SK-N-DZ (cell line): ENCODE measurements around the gene FIBP.

Experiments
- DNase-seq: peaks from one replicate; pipeline ENCODE4 v3.0.0-alpha.2; 2015; ENCODE audit warnings: low spot score

The FIBP gene

DNA sequence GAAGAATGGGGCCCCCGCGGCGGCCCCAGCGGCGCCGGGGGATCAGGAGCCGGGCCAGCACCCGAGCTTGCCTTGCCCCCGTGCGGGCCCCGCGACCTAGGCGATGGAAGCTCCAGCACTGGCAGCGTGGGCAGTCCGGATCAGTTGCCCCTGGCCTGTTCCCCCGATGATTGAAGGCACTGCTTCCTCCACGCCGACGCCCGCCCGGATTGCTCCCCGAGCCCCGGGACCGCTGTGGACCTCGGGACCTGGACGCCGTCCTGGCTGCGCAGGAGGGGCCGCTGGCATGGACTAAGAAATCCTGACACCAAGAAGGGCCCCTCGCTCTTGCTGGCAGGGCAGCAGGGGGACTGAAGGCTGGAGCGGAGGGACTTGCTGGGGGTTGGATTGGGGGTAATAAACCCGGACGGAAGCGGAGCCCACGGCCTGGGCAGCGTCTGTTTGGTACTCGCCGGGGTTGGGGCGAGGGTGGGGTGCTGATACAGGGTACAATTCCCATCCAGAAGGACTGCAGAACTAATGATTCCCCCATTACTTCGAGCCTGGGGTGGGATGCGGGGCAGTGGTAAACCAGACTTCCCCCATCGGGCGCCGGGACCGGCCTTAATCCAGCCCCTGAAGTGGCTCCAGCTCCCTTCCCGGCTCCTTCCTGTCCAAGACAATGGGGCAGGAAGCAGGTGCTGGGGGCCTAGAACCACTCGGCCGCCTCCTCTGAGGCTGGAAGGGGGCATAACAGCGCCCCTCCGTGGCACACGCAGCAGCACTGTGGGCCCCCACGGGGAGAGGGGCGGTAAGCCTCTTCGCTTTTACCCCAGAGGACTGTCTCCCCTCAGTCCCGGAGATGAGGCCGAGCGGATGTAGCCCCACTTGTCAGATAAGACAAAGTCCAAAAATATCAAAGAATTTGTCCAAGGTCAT, 3.2 kb upstream of the FIBP start:
- DNase-seq, result no peak

DNA sequence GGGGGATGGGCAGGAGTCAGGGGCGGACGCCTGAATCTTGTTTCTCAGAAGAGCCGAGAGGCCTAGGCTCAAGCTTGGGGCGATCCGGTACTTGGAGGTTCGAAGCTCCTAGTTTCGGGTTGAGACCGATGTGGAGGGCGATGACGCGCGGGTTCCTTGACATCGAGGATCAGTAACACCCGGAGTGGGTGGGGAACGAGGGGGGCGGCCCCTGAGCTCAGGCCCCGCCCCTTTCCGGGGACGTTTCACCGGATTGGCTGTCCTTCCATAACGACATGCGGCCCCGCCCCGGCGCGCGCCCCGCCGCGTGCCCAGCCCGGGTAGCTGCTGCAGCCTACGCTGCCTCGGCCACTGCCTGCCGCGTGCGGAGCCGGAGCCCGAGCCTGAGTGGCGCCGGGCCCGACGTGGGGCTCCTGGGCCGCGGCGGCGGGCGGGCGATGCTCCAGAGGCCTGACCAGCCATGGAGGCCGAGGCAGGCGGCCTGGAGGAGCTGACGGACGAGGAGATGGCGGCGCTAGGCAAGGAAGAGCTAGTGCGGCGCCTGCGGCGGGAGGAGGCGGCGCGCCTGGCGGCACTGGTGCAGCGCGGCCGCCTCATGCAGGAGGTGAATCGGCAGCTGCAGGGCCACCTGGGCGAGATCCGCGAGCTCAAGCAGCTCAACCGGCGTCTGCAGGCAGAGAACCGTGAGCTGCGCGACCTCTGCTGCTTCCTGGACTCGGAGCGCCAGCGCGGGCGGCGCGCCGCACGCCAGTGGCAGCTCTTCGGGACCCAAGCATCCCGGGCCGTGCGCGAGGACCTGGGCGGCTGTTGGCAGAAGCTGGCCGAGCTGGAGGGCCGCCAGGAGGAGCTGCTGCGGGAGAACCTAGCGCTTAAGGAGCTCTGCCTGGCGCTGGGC, 2.3 kb upstream of the FIBP start, which contains the start of gene CCDC85B:
TSS of gene CCDC85B (plus strand) at position 350 of the 895 bp plus-strand sequence. CDS start at position 461, 111 bp downstream.
- DNase-seq, result peak; percentile 92

DNA sequence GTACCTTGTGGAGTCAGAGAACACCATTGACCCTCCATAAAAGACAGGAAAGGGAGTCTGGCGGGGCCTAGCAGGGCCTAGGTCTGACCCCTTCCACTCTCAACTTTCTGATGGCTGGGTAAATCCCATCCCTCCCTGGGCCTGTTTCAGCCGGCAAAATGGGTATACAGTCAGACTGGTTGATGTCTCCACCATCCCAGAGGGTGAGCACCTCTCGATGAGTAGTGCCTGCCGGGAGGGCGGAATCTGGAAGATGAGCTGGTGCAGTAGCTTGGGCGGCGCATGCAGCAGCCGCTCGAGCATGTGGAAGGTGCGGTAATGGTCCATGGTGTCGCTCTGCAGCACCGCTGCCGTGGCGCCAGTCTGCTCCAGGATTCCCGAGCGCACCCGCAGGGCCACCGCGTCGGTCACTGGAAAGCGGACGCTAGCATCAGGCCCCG, 528 bp downstream of the FIBP start:
- no peak for DNase-seq

- no peak for DNase-seq
Observed at GRCh38 chr11:65886826-65887722, 1.2 kb downstream of the FIBP start.

DNA sequence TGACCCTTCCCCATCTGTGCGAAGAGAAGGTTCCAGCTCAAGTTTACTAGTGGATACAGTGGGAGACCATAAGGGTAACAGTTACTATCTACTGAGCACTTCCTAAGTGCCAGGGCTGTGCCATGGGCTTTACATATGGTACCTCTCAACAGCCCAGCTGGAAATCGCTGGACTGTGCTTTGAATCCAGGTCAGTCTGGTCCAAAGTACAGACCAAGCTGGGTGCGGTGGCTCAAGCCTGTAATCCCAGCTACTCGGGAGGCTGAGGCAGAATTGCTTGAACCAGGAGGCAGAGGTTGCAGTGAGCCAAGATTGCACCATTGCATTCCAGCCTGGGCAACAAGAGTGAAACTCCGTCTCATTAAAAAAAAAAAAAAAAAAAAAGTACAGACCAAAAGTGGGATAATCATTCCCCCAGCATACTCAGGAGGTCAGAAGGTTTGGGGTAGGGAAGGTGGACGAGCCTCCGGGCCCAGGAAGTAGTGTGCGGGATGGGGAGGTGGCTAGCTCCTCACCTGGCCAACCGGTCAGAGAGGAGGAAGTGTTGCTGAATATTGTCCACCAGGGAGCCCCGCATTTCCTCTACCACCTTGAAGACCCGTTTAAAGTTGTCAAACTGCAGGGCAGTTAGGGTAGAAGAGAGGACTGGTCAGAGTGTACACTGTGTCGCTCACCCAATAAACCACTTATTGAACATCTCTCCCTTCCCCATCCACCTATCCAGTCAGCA, 2.3 kb downstream of the FIBP start:
- DNase-seq, result no peak

GRCh38 chr11:65885231-65885630, 3.0 kb downstream of the FIBP start:
- no peak for DNase-seq

DNA sequence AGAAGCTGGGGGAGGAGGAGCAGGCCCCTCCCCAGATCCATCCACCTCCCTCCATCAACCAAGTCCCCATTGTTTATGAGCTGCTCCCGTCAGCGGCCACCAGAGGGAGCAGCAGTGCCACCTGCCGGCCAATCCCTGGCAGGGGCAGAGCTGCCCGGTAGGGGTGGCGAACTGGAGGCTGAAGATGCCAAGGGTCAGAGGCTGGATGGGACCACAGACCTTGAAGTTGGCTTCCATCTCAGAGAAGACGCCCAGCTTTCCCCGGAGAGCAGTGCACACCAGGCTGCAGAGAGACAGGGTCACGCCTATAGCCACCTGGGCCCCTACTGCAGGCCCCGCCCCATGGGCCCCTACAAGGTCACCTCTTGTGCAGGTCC, 3.6 kb downstream of the FIBP start:
- DNase-seq, result peak; percentile 73

DNA sequence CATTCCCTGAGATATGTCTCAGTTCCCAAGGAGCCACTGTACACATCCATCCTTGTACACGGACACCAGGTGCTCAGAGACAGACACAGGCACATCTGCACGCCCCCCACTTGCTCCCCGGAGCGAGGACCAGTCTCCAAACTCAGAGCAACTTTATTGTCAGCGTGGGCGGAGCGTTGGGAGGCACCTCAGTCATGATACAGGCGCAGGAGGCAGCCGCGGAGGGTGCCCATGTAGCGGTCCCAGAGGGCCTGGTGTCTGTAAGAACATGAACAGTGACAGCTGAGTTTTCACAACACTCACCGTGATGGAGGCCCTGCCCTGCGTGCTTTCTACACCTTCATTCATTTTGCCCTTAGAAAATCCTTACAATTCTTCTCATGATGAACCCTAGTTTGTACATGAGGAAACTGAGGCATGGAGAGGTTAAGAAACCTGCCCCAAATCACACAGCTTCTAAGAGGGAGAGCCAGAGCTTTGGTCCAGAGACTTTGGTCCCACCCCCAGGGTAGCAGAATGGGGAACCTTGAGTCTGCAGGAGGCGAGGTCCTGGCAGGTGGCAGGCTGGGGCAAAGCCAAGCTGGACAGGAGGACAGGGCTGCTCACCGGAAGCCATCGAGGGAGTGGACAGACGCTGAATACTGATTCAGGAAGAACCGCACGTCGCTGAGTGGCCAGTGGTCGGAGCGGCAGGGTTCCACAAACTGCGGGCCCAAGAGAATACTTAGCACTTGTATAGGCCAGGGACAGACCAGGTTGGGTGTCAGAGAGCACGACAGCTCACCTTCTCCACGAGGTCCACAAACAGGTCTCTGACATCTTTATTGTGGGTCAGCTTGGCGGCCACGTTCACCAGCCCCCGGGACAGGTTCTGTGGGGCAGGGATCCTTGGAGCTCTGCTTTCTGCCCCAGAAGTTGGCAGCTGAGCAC, 4.2 kb downstream of the FIBP start:
- DNase-seq, result no peak

- DNase-seq, result no peak
Observed at GRCh38 chr11:65883058-65883761, 5.1 kb downstream of the FIBP start.

DNA sequence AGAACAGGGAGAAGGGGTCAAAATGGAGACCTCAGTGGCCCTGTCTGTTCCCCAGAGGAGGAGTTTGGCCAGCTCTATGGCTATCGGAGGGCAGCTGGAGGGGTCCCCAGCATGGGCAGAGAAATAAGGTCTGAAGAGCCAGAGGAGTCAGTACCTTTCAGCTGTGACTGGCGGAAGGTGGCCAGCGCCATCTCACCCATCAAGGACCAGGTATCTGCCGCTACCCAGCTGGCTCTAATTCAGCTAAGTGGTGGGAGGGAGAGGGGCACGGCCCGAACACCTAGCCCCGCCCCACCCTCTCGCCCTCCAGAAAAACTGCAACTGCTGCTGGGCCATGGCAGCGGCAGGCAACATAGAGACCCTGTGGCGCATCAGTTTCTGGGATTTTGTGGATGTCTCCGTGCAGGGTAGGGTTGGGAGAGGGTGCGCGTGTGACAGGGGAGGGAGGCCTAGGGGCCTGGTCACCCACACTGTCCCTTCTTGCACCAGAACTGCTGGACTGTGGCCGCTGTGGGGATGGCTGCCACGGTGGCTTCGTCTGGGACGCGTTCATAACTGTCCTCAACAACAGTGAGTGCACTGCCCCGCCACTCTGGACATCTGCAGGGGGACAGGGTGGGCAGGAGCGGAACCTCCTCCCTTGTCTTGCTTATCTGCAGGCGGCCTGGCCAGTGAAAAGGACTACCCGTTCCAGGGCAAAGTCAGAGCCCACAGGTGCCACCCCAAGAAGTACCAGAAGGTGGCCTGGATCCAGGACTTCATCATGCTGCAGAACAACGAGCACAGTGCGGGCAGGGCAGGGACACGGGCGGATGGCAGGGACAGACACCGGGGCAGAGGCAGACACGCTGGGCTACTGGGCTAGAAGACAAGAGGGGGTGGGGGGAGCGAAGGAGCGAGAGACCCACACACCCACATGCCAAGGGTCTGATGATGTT, 5.9 kb downstream of the FIBP start:
- DNase-seq, result no peak

DNA sequence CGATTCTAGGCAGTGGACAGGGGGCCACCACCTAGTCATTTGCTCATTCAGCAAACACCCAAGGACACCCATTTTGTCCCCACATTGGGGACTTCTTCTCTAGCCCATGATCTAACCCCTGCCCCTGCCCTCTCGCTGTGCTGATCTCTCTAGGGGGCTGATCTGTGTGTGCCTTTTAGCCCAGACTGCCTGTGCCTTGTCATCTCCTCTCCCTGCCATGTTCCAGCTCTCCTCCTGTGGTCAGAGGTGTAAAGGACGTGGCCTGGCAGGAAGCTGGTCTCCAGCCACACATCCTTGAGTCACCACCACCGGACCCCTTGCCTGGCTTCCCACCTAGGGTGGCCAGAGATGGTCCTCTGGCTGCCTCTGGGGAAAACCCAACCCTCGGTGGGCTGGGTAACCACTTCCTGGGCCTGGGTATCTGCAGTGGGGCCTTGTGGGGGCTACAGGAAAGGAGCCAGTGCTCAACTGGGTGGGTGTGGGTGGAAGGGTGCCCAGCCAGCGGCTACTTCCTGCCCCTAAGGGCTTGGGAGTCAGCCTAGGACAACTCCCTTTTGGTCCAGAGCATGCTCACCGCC, 7.3 kb downstream of the FIBP start:
- no peak for DNase-seq

GRCh38 chr11:65880027-65880426, 8.2 kb downstream of the FIBP start:
- DNase-seq, result no peak

GRCh38 chr11:65879617-65880016, 8.7 kb downstream of the FIBP start, which contains the start of gene CTSW:
CTSW (plus strand) TSS chr11:65879837; CDS start chr11:65879855, 18 bp downstream.
- DNase-seq, result no peak

- DNase-seq, result peak; percentile 95
Observed at GRCh38 chr11:65873318-65874156, 14.7 kb downstream of the FIBP start.

GRCh38 chr11:65872586-65873317, 15.5 kb downstream of the FIBP start, which contains the start of gene EFEMP2:
EFEMP2 (minus strand) TSS chr11:65872800; CDS start chr11:65872354, 446 bp downstream.
- no peak for DNase-seq
